GM19351 (cell line): Measurements from ENCODE around the gene SLC29A2.
A peak's percentile ranks its signal among the peaks of the same experiment; 100 is the strongest.
"Not testable (repeated sequence)": the region's sequence is repeated elsewhere in the genome, so short reads cannot be mapped to it uniquely, and the experiment has no call there.

ENCODE experiments used
- ATAC-seq: cut with Tn5 transposase; IDR thresholded peaks from one replicate; pipeline ENCODE4 v1.9.1; 2021; ENCODE audit warnings: mild to moderate bottlenecking, moderate library complexity; ENCODE audit not compliant: unreplicated experiment

Gene SLC29A2

DNA sequence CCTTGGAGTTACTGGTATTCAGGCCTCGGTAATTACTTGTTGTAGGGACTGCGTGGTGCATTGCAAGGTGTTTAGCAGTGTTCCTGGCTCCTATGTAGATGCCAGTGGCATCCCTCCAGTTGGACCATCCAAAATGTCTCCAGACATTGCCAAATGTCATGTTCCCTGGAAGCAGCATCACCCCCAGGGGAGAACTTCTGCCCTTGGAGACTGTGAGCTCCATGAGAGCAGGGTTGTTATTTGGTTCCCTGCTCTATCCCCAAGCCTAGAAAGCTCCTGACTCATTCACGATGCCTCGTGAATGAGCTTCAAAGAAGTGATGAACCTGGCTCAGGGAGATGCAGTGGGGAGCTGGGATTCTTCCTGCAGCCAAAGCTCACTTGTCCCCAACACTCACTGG, 50.0 kb downstream of the SLC29A2 start:
- ATAC-seq: no peak

DNA sequence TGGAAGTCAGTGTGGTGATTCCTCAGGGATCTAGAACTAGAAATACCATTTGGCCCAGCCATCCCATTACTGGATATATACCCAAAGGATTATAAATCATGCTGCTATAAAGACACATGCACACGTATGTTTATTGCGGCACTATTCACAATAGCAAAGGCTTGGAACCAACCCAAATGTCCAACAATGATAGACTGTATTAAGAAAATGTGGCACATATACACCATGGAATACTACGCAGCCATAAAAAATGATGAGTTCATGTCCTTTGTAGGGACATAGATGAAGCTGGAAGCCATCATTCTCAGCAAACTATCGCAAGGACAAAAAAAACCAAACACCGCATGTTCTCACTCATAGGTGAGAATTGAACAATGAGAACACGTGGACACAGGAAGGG, 50.8 kb downstream of the SLC29A2 start:
- ATAC-seq: not testable (repeated sequence)

DNA sequence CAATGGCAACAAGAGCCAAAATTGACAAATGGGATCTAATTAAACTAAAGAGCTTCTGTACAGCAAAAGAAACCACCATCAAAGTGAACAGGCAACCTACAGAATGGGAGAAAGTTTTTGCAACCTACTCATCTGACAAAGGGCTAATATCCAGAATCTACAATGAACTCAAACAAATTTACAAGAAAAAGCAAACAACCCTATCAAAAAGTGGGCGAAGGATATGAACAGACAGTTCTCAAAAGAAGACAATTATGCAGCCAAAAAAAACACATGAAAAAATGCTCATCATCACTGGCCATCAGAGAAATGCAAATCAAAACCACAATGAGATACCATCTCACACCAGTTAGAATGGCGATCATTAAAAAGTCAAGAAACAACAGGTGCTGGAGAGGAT, 51.3 kb downstream of the SLC29A2 start:
- not testable (repeated sequence) for ATAC-seq

DNA sequence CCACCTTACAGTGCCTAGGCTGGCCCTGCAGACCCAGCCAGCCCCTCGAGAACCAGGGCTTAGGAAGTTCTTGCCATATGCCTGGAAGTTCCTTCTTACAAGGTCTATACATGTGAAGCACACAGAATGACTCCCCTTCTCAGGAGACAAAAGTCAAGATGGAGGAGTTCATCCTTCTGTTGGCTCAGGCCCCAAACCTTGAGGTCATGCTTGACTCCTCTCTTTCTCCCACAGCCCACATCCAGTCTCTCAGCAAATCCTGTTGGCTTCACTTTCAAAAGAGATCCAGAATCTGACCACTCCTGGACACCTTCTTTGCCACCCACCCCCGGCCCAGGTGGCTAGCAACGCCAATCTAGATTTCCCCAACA, 53.0 kb downstream of the SLC29A2 start:
- no peak for ATAC-seq

DNA sequence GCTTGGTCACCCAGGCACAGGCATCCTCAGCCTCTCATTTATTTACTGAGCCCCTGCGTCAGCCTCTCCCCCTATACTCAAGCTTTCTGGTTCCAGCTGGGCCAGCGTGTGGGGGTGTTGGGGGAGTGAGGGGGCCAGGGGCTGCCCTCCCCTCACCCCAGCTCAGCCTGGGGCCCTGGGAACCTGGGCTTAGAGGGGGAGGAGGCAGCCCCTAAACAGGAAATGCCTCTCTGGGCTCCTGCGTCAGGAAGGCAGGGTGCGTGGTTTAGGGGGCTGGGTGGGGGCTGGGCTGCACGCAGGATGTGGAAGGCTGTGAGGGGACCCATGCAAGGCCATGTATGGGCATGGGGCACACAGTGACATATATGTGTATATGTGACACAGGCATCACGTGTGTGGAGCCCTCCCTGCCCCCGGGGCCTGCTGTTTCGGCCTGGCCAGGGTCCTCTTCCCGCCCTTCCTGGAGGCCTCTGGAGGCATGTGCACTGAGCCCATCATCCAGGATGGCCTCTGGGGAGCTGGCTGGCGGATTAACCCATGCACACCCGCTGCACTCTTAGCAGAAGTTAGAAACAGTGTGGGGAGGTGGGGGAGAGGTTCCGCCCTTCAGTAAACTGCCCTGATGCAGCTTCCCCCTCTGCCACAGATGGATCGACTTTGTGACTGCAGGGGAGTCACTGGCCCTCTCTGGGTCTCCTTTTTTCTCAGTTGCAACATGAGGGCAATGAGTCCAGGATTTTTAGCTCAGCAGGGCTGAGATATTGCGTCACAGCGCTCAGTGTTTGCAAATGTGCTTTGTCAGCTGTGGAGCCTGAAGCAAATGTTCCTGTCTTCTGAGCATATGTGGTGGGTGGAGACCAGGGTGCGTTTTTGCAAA, 53.6 kb downstream of the SLC29A2 start:
- ATAC-seq: no peak

DNA sequence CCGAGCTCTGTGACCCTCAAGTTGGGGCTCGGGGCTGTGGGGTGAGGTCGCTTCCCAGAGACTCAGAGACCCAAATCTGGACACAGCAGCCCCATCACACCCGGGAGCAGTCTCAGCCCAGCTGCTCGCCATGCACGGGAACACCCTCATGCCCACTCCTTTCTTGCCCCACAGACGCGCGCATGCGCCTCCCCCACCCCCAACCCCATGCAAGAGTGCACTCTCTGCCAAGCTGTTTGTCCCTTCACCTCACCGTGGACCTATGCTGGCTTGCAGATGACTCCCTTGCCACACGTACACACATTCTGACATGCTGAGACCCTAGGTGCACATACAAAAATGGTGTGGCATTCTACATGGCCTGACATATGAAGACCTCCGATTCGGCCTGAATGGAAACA, 54.2 kb downstream of the SLC29A2 start:
- no peak for ATAC-seq

DNA sequence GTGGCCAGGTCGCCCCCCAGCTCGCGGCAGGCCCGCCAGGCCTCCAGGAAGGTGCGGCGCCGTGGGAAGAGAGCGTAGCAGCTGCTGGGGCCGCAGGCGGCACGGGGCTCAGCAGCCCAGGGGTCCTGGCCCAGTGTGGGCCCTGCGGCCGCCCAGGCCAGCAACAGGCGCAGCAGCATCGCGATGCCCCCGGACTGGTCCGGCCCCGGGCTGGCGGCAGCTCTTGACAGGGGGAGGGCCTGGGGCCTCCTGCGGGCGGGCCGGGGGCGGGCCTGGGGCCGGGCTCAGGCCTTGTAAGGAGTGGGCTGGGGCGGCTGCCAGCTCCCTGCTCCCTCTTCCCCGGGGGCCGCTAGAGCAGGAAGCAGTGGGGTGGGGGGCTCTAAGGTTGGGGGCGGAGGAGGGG, 54.7 kb downstream of the SLC29A2 start, which contains the start of gene CD248:
TSS of gene CD248 (minus strand) at position 196 of the 403 bp plus-strand sequence. CDS start at position 179, 17 bp downstream.
- ATAC-seq: no peak

DNA sequence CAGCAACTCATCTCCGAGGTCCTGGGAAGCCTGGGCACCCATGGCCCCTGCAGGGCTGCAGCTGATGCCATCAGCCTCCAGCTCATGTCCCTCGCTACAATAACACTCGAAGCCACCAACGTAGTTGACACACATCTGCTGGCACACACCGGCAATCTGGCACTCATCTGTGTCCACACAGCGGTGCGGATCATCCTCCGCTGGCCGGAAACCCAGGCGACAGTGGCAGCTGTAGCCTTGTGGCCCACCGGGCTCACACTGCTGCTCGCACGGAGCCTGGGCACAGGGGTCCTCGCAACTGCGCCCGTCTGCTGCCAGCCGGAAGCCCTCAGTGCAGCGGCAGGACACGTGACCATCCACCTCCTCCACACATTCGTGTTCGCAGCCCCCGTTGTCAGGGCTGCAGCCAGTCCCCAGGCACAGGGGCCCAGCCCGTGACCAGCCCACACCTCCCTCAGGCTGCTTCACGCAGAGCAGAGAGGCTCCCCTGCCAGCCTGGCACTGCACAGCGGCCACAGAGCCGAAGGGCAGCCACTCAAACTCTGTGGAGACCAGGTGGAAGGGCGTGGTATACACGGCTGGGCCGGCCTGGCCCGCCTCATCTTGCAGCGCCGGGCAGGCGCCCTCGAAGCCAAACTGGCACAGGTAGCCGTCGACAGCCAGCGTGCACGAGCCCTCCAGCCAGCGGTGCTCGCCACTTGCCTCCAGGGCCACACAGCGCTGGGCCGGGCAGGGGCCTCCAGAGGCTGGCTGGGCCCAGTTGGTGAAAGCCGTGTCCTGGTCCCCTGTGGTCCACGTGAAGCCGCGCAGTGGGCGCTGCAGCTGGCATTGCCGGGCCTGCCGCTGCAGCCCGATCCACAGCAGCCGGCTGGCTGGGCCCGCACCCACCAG, 55.4 kb downstream of the SLC29A2 start:
- no peak for ATAC-seq

DNA sequence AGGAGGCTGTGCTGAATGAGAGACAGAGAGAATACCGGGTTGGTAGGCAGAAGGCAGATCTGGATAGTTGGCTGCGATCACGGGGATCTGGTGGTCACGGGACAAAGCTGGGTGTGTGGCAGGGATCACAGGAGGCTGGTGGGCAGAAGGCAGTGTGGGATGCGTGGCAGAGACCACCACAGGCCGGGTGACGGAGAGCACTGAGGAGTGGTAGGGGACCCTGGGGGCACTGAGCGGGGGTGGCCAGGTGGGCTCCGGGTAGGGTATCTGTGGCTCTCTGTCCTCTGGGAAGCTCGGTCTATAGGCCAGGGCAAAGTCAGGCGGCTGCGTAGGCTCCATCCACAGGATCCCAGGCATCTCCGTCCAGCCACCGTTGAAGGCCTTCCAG, 56.1 kb downstream of the SLC29A2 start:
- no peak for ATAC-seq

DNA sequence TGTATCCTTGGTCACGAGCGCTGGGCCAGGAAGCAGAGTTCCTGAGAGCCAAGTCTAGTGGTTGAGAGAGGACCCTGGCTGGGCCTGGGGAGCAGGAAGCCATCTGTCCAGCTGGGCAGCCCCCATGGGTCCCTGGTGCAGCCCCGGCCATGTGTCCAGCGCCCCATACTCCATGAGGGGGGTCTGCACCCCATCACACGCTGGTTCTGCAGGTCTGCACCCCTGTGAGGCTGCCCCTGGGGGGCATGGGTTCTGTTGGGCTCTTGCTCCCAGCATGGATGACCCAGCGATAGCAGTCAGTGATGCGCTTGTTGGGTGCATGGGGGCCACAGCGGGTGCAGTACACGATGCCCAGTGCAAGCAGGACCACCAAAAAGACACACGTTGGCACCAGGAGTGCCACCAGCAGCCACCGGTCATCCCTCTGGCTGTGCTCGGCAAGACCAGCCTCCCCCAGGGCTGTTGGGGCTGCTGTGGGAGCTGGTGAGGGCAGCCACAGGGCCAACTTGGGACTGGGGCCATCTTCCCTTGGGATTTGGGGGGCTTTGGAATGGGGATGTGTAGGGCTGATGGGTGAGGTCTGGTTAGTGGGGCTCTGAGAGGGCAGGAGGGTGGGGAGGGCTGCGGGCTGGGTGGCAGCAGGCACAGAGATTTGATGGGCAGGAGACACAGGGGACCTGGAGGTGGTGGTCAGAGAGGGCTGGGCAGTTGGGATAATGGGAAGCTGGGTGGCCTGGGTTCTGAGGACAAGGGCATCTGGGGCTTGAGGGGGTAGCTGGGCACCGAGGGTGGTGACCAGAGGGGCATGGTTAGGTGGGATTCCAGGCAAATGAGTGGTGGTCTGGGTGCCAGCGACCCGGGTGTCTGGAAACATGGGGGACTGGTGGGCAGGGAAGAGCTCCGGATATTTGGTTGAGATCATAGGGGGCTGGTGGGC, 56.7 kb downstream of the SLC29A2 start:
- no peak for ATAC-seq

DNA sequence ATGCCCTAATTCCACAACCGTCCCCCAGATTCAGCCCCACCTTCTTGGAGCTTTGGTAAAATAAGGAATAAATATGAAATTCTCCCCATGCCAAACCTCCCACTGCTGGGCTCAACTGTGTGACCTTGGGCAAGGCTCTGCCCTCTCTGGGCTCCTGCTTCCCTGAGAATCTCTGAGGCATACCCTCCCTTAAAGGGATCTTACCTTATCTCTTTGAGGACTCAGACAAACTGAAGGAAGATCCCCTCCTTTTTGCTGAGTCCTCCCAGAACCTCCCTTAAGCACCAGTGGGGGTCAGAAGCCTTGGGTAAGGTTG, 57.4 kb downstream of the SLC29A2 start:
- ATAC-seq: no peak

DNA sequence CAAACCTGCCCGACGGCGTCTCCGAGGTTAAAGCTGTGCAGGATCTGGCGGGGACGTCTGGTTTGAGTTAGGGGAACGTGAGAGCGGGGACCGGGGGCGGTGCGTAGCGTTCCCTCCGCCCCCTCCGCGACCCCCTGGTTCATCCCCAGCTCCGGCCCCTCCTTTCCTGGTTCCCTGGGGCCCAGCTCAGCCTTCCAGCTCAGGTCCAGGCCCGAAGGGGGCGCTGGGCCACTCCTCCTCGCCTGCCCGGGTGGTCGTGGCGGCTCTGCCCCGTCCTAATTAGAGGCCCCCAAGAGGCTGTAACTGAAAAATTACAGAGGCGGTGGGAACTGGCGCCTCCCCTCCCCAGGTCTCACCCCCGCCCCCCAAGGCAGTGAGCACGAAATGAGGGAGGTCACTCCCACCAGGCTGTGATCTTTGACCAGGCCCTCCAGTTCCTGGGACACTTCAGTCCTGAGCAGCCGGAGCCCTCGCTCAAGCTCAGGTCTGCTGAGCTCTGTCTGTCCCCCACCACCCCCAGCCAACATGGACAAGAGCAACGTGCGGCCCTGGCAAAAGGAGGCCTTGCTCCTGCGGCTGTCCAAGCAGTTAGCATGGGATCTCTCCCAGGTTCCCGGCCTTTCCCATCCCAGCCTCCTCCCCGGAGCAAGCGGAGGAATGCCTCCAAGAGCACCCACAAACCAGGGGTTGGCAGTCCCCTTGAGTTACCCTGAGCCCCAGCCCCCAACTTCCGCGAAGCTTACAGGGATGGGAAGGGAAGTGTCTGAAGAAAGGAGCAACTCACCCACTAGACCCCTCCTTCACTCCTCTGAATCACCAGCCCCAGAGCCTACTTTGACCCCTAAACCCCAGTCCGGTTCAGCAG, 58.0 kb downstream of the SLC29A2 start:
- no peak for ATAC-seq

DNA sequence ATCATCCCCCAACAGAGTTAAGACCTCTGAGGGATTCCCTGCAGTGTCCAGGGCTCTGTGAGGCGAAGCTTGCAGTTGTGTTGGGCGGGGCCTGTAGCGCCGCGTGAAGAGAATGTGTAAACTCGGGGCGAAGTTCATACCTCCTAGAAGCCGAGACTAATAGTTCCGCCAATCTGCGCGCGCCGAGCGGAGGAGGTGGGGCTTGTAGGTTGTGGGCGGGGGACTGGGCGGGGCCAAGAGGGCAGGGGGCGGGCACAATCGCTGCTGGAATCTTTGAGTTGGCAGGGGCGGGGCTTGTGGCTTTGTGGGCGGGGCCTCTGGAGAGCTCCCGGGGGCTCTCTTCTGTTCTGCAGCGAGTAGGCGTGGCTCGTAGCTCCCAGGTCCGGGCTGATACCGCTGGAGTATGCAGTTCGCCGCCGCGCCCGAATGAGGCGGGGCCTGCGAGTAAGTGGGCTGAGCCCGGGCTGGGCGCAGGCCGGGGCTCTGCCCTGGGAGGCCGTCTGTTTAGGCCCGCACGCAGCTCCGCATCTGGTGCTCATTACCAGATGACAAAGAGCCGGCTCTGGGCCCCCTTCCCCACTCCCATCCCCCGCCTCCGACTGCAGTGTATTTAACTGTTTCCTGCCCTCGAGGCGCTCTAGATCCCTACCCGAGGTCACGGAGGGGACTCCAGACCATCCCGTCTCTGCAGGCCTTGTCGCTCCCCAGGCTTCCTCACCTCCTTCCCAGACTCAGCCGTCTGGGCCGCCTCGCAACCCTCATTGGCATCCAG, 58.8 kb downstream of the SLC29A2 start:
- ATAC-seq: peak; percentile 81
